D341Med (cell line): ENCODE measurements around the gene RPS6KA5.
"Not testable (repeated sequence)": the region's sequence is repeated elsewhere in the genome, so short reads cannot be mapped to it uniquely, and the experiment has no call there.

Source experiments
- DNase-seq: peaks from one replicate; pipeline ENCODE4 v3.0.0; 2012; ENCODE audit warnings: low spot score

The RPS6KA5 gene

DNA sequence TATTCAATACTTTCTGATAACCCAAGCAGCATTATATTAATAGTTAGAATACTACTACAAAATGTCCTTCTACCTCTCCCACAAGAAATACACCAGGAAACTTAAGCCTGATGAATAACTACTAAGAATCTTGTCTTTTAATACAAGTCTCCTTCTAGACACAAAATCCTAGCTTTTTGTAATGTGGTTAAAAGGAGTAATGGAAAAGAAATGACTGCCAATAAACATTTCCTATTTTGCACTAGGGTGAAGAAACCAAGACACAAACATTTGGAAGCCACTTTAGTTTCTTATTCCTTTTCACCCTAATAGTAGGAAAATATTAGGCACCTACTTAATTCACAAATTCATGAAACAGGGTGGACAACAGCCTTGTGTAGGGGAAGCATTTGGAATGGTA, 192.9 kb downstream of the RPS6KA5 start:
- no peak for DNase-seq

DNA sequence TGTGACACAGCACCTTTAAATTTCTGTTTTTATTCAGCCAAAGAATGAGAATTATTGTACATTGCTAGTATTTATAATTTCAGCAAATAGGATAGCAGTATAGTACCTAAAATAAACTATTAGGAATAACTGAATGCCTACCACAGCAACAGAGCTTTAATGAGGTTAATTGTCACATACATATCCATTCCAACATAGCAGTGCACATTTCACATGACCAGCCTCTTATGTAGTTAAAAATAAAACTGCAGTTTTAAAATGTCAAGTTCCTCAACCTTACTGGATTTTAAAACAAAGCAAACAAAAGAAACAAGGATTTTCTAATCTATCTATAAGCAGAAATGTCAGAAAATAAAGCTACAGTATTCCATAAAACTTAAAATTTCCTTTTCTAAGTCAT, 193.6 kb downstream of the RPS6KA5 start:
- no peak for DNase-seq

DNA sequence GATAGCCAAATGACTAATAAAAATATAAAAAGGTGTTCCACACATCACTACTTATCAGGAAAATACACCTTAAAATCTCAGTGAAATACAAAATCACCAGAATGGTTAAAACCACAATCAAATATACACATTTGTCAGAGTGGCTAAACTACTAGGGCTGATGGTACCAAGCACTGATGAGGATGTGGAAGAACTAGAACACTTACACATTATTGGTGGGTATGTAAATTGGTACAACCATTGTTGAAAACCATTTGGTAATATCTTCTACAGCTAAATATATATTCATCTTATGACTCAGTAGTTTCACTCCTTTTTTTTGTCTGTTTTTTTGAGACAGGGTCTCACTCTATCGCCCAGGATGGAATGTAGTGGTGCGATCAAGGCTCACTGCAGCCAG, 195.7 kb downstream of the RPS6KA5 start:
- DNase-seq: no peak

DNA sequence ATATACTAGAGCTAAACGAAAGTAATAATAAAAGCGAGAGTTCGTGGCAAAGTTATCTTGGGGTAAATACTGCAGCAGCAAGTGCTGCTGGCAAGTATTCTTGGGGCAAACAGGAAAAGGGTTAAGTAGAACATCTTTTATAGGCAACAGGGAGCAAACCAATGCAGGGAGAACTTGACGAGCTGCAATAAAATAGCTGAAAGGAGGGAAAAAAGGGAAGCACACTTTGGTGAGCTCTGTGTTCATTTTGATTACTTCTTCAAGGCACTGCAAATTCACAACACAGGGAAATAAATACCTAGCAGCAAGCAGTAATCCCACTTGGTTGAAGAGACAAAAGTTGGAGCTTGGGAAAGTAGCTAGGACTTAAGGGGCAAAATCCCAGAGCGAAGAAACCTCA, 201.9 kb downstream of the RPS6KA5 start:
- no peak for DNase-seq

DNA sequence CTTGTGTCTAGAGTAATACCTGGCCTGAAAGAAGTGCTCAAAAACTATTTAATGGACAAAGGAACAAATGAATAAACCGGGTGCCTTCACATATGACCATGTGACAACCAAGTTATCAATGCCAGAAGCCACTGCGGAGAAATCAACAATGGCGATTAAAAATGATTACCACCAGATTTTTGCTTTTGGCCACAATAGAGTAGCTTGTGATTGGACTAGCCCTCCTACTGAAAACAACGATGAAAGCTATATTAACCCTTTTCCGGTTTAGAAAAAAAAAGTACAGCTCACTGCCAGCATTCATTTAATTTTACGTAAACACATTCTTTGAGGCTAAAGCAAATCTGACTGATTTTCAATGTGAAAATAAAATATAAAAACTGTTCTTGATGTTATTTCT, 202.6 kb downstream of the RPS6KA5 start:
- DNase-seq: no peak

DNA sequence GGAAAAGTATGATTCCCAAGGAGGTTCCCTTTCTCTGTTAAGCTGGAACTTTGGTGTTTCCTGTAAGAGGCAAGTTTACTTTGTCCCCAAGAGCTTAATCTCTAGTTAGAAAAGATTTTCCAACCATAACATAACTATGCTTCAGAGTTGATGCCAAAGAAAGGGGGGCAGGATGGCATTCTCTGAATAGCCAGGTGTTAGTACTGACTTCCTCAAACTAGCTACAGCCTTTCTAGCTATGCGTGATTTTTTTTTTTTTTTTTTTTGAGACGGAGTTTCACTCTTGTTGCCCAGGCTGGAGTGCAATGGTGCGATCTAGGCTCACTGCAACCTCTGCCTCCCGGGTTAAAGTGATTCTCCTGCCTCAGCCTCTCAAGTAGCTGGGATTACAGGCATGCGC, 204.3 kb downstream of the RPS6KA5 start:
- DNase-seq: not testable (repeated sequence)

DNA sequence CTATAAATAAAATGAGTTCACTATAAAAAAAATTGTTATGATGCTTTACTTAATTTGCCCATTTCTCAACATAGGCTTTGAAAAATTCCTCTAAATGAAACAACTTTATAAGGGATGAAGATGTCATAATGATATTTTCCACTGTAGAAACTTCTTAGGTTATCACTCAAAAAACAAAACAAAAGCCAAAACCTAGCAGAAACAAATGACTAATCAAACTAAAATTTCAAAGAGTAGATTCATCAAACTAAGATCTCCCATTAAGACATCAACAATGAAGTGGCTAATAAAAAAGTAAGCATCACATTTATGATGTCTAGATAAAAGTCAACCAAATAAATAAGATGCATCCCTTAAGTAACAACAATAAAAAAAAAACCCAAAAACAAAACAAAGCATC, 207.3 kb downstream of the RPS6KA5 start:
- no peak for DNase-seq

DNA sequence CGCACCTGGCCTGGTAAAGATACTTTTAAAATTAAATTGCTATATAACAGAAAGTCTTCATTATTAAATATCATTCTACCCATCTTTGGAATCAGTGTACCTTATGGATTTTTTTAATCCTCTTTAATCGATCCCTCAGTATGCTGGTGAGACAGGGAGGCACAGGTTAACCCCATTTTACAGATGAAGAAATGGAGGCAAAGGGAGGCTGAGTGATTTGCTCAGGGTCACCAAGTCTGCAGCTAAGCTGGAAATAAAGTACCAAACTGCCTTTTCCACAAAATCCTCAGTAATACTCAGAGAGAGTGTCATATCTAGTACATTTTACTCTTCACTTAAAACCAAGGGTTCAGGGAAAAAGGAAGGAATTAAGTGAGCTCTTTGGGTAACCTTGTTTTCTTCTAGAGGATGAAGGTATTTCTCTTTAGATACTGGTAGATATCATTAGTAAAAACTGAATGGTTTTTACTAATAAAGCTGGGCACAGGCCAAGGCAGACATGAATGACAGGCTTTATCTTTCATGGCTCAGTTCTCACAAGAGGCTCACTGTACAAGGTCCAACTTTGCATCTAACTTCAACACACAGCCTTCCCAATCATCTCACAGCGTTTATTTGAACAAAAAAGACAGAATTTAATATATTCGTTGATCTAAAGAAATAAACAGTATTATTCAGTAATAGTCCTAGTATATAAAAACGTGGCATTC, 209.0 kb downstream of the RPS6KA5 start:
- no peak for DNase-seq

DNA sequence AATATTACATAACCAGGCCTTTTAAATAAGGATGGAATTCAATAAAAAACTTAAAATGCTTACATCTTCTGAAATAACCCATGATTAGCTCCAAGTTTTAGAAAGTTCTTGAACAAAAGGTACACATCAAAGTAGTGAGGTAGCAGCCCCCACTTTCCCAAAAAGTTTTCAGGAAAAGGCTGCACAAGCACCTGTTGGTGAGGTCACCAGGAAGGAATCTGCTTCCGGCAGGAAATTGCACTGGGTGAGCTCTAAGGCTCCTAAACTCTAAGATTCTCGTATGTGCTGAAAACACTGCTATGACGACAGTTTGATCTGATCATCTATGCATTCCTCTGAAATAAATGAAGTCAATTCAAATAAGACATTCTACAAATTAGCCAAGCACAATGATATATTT, 210.0 kb downstream of the RPS6KA5 start:
- DNase-seq: no peak

DNA sequence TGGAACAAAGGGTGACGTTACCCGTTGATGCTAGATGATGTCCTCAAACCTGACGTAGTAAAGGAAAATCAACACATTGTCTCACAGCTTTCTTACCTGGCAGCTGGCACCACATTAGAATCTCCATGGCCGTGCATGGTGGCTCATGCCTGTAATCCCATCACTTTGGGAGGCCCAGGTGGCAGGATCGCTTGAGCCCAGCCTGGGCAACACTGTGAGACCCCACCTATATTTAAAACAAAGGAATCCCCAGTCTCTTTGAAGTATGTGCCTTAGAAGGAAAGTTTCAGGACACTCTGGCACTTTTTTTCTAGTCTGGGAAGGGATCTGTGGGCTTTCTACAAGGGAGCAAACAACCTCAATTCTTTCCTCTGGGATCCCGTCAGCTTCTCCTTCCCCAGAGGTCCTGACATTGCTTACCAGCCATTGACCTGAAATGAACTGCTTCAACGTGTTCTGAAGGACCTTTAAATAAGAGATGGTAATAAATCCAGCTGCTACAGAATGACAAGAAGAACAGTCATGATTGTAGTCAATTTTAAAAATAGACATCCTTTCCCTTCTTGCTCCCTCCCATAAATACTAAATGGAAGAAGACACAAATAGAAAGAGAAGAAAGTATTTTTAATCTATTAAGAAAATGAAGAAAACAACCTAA, 210.5 kb downstream of the RPS6KA5 start:
- DNase-seq: no peak

DNA sequence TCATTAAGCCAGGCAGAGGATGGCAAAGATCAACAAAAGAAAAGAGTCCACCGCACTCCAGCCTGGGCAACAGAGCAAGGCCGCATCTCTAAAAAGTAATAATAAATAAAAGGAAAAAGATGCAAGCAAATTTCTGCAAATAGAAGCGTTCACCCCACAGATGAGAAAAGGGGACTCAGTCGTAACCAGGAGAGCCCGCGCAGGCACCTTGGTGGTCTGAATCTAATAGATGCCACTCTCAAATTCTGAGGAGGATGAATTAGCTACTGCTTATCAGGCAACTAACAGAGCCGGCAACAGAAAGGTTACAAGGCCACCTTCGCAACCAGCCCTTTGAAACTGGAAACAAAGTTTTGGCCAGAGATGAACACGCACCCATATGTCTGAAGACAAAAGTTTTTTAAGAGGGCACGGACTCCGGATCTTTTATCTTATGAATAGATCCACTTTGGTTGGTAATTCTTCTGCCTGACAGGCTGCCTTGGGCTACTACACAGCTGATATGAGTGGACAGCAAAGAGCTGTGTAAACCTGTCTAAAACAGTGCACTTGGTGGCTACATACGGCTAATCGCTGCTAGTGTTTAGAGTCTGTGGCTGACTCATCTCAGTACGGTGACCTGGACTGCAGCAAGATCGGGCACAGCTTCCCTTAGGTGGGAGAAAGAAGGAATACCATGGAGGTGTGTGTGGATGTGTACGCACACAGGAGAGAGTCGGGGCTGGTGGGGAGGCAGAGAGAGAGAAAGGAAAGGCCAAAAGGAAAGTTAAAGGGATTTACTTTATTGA, 211.3 kb downstream of the RPS6KA5 start:
- DNase-seq: no peak

DNA sequence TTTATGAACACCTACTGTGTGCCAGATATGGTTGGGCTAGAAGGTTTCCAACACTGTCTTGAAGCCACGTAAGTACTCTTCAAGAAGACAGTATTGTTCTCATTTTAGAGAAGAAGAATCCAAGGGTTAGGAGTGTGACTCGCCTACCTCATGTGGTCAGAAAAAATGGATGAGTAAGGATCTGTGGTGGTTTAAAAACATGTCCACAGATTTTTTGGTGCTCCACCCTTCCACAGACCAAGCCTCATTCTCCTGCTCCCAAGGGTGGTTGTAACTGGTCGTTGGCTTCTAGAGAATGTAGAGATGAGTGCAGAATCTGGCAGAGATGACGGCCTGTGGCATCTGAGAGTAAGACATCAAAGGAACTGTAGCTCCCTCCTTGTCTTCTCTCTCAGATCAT, 213.9 kb downstream of the RPS6KA5 start:
- no peak for DNase-seq

DNA sequence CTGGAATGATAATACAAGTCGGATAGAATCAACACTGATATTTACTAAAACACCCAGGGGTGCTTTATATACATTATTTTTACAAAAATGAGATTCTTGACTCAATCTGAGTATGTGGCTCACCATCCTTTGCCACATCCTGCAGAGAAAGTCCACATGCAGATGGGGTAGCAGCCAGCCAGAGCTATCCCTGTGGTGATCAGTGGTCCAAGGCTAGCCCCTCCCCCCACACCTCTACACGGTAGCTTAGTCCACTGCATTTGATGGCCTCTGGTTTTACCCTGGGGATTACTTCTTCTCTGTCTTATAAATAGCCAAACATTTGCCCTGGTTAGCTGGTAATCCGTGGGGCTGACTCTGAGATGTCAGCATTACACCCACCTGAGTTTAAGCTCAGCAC, 216.1 kb downstream of the RPS6KA5 start:
- no peak for DNase-seq

DNA sequence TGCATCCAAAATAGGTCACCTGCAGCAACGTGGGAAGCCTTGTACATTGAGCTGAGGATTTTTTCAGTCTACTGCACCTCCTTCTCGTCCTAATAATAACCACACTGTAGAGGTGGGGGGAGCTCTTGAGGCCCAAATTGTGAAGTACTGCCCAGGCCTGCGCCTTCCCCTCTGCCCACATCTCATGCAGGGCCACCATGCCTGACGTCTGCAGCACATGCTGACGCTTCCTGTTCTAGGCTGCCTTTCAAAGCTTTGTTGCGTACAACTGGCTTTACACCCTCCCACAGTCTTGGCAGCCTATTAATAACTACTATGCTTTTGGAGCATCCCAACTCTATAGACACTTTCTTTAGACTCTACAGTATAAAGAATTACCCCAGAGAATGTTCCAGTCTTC, 217.7 kb downstream of the RPS6KA5 start:
- DNase-seq: no peak

DNA sequence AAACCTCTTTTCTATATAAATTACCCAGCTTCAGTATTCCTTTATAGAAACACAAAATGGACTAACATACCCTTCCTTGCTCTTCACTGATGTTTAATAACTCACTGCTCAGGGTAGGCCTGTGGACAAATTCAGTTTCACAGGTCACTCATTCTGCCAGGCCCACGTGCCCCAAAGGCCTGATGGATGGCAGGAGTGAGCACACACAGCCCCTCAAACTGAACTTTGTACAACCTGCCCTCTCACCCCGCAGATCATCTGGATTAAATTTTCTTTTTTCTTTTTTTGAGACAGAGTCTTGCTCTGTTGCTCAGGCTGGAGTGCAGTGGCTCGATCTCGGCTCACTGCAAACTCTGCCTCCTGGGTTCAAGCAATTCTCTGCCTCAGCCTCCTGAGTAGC, 219.8 kb downstream of the RPS6KA5 start:
- not testable (repeated sequence) for DNase-seq

DNA sequence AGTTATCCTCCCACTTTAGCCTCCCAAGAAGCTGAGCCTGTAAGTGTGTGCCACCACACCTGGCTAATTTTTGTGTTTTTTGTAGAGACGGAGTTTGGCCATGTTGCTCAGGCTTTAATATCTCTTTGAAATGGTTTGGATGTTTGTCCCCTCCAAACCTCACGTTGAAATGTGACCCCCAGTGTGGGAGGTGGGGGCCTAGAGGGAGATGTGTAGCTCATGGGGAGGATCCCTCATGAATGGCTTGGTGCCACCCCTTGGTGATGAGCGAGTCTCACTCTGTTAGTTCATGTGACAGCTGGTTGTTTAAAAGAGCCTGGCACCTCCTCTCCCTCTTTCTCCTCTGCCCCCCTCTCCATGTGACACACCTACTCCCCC, 220.6 kb downstream of the RPS6KA5 start:
- no peak for DNase-seq

DNA sequence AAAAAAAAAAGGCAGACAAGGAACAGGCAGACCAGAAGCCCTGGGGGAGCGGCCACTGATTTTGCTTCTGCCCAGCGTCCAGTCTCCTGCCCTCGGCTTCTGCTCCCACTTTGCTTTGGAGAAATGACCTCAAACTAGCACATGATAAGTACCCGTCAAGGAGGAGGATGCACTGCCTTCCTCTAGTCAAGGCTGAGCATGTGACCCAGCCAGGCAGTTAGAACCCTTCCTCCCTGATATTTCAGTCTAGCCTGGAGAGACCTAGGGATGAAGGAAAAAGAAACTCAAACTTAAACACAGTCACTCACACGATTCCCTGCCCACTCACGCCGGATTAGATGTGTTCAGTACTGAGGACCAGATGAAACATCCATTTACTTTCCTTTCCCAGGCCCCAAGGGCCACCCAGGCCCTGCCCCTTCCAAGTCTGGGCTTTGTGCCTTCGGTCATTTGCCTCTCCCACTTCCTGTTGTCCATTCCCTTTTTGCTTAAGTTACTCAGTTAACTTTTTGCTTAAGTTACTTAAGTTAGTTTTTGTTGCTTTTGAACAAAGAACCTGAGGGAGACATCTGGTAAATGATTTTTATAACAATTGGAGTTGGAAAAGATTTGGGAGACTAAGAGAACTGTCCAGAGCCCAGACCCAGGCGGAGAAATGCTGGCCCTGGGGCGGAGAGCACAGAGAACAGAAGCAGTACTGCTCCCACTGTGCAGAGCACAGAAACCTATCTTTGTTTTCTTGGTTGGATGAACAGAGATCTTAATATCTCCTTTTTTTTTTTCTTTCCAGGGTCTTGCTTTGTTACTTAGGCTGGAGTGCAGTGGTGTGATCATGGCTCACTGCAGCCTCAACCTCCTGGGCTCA, 221.2 kb downstream of the RPS6KA5 start:
- DNase-seq: no peak

DNA sequence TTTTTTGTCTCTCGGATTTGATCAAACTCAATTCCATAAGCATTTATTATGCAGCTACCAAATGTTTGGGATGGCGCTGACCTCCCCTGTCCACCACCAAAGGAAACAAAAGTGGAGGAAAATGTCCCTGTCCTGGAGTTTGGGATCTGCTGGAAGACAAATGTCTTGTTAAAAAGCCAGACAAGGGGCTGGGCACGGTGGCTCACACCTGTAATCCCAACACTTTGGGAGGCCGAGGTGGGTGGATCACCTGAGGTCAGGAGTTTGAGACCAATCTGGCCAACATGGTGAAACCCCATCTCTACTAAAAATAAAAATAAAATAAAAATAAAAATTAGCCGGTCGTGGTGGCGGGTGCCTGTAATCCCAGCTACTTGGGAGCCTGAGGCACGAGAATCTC, 221.9 kb downstream of the RPS6KA5 start:
- not testable (repeated sequence) for DNase-seq

DNA sequence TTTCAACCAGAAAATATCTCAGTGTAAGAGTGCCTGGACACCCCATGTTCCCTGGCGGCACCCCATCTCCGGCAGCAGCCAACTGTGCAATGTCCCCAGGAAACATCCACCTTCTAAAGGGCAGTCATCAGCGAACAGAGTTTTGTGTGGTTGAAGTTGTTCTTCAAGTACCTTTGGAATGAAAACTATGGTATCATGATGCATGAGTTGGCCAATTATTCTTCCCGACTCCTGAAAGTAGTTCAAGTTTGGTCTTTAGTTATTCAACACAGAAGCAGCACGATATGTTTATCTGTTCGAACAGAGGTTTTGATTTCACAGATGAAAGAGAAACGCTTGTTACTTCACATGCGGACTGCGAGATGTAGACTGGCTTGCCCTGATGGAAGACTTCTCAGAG, 223.1 kb downstream of the RPS6KA5 start:
- DNase-seq: no peak

DNA sequence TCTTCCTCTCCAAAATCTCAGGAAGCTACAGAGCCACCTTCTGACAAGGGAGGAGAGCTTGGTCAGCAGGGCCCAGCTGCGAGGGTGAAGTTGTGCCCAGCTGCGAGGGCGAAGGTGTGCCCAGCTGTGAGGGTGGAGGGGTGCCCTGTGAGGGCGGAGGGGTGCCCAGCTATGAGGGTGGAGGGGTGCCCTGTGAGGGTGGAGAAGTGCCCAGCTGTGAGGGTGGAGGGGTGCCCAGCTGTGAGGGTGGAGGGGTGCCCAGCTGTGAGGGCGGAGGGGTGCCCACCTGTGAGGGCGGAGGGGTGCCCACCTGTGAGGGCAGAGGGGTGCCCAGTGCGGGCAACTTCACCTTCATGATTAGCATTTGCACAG, 223.8 kb downstream of the RPS6KA5 start:
- no peak for DNase-seq

DNA sequence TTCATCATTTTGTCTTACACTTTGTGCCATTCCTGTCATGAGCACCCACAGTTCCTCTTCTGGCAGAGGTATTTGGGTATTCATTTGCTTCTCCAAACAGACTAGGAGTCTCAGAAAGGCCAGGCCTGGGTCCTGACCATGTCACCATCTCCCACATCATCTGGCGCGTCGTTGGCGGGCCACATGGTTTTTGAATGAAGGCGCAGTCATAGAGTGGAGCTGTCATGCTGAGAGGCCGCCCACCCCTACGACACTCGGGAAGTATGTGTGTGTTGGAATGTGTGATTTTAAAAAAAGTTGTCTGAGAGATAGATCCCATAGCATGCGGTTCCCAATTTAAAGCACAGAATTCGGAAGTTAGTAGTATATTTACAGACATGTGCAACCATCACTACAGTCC, 228.6 kb downstream of the RPS6KA5 start:
- no peak for DNase-seq

DNA sequence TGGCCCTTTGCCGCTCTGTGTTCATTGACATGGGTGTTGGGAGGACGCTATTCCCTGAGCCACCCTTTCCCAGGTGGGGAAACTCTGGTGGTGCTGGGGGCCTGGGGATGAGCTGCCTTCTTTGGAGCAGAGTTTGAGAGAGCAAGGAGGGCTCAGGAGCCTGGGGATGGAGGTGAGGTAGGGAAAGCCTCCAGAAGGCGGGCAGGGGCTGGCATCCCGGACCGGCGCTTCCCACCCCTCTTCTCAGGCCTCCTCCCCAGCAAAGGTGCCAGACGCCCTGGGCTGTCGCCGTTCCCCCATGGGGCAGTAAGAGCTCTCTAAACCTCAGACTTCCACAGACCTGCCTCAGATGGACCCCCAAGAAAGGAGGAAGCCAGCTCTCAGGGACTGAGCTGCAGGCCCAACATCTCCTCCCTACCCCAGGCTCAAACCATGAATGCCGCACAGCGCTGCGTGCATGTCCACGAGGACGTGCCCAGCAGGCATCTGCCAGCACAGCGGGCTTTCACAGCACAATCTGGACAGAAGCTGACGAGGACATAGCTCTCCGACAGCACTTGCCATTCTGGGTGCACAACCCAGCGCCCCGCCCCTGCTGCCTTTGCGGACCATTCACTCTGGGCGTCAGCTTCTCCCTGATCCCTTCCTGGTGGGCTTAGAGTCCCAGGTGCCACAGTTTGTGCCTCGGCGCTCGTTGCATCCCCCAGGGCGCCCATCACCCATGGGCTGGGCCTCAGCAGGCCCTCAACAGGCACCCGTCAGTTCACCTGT, 229.3 kb downstream of the RPS6KA5 start:
- no peak for DNase-seq
